ENCODE data around the gene CTPS2. TPM values are rescaled to one million over a fixed set of nuclear protein-coding genes. Genes with fewer than 3 reads are reported as not detected.
A peak's percentile ranks its signal among the peaks of the same experiment; 100 is the strongest.

The CTPS2 gene
- total RNA-seq, 1 donor from 2014 or later: 24.5 TPM

GRCh38 chrX:16601885-16602284 lies 110.6 kb downstream of the CTPS2 start:
- no peaks in the 10 kb centered on the region for H3K9me3 ChIP-seq (ENCODE audit: control insufficient read depth in 3 of 3, low read length in 3 of 3)
- H3K9ac ChIP-seq (ENCODE audit: low read depth in 1 of 3, low read length in 3 of 3): no peak overlapping the region
- peak overlapping the region; percentile 62 for H3K27ac ChIP-seq (ENCODE audit: low read depth, low read length)
- peaks cover 0 to 4% (median 0%) of the 10 kb centered on the region in 3 donors for H3K27me3 ChIP-seq (ENCODE audit: control insufficient read depth in 3 of 3, insufficient read depth in 3 of 3, low read length in 3 of 3)
- peaks cover 11 to 24% (median 16%) of the 10 kb centered on the region in 3 donors for H3K4me1 ChIP-seq (ENCODE audit: control insufficient read depth in 3 of 3, insufficient read depth in 3 of 3, low read length in 3 of 3)
- H3K4me3 ChIP-seq (ENCODE audit: low read length in 3 of 3): no peak overlapping the region
- no peaks in the 10 kb centered on the region for H3K36me3 ChIP-seq (ENCODE audit: control insufficient read depth in 3 of 3, insufficient read depth in 3 of 3, low read length in 3 of 3)

- Histone ChIP-seq H3K4me1 (ENCODE audit: control insufficient read depth in 3 of 3, insufficient read depth in 3 of 3, low read length in 3 of 3) (no peaks in the 10 kb centered on the region), H3K4me3 (ENCODE audit: low read length in 3 of 3) (no peak overlapping the region), H3K27me3 (ENCODE audit: control insufficient read depth in 3 of 3, insufficient read depth in 3 of 3, low read length in 3 of 3) (no peaks in the 10 kb centered on the region)
Measured at GRCh38 chrX:16594490-16594889, 118.0 kb downstream of the CTPS2 start.

GRCh38 chrX:16593801-16594200 lies 118.7 kb downstream of the CTPS2 start:
- Histone ChIP-seq H3K27ac (ENCODE audit: low read depth, low read length) (no peak overlapping the region), H3K27me3 (ENCODE audit: control insufficient read depth in 3 of 3, insufficient read depth in 3 of 3, low read length in 3 of 3) (no peaks in the 10 kb centered on the region), H3K9ac (ENCODE audit: low read depth in 1 of 3, low read length in 3 of 3) (no peak overlapping the region), H3K9me3 (ENCODE audit: control insufficient read depth in 3 of 3, low read length in 3 of 3) (no peaks in the 10 kb centered on the region), H3K4me3 (ENCODE audit: low read length in 3 of 3) (no peak overlapping the region), H3K4me1 (ENCODE audit: control insufficient read depth in 3 of 3, insufficient read depth in 3 of 3, low read length in 3 of 3) (no peaks in the 10 kb centered on the region), H3K36me3 (ENCODE audit: control insufficient read depth in 3 of 3, insufficient read depth in 3 of 3, low read length in 3 of 3) (no peaks in the 10 kb centered on the region)

More at GRCh38 chrX:16594490-16594889, 118.0 kb downstream of the CTPS2 start:
- H3K9me3 ChIP-seq (ENCODE audit: control insufficient read depth in 3 of 3, low read length in 3 of 3): no peaks in the 10 kb centered on the region
- no peak overlapping the region for H3K27ac ChIP-seq (ENCODE audit: low read depth, low read length)
- no peak overlapping the region for H3K9ac ChIP-seq (ENCODE audit: low read depth in 1 of 3, low read length in 3 of 3)
- no peaks in the 10 kb centered on the region for H3K36me3 ChIP-seq (ENCODE audit: control insufficient read depth in 3 of 3, insufficient read depth in 3 of 3, low read length in 3 of 3)

GRCh38 chrX:16592194-16592770 lies 120.2 kb downstream of the CTPS2 start:
- no peaks in the 10 kb centered on the region for H3K27me3 ChIP-seq (ENCODE audit: control insufficient read depth in 3 of 3, insufficient read depth in 3 of 3, low read length in 3 of 3)
- no peaks in the 10 kb centered on the region for H3K9me3 ChIP-seq (ENCODE audit: control insufficient read depth in 3 of 3, low read length in 3 of 3)
- no peaks in the 10 kb centered on the region for H3K4me1 ChIP-seq (ENCODE audit: control insufficient read depth in 3 of 3, insufficient read depth in 3 of 3, low read length in 3 of 3)
- no peak overlapping the region for H3K9ac ChIP-seq (ENCODE audit: low read depth in 1 of 3, low read length in 3 of 3)
- H3K27ac ChIP-seq (ENCODE audit: low read depth, low read length): no peak overlapping the region
- no peak overlapping the region for H3K4me3 ChIP-seq (ENCODE audit: low read length in 3 of 3)
- H3K36me3 ChIP-seq (ENCODE audit: control insufficient read depth in 3 of 3, insufficient read depth in 3 of 3, low read length in 3 of 3): no peaks in the 10 kb centered on the region

GRCh38 chrX:16589826-16590225 lies 122.6 kb downstream of the CTPS2 start:
- no peak overlapping the region for H3K27ac ChIP-seq (ENCODE audit: low read depth, low read length)
- H3K9me3 ChIP-seq (ENCODE audit: control insufficient read depth in 3 of 3, low read length in 3 of 3): no peaks in the 10 kb centered on the region
- H3K9ac ChIP-seq (ENCODE audit: low read depth in 1 of 3, low read length in 3 of 3): no peak overlapping the region
- no peak overlapping the region for H3K4me3 ChIP-seq (ENCODE audit: low read length in 3 of 3)
- H3K36me3 ChIP-seq (ENCODE audit: control insufficient read depth in 3 of 3, insufficient read depth in 3 of 3, low read length in 3 of 3): no peaks in the 10 kb centered on the region
- H3K4me1 ChIP-seq (ENCODE audit: control insufficient read depth in 3 of 3, insufficient read depth in 3 of 3, low read length in 3 of 3): no peaks in the 10 kb centered on the region
- H3K27me3 ChIP-seq (ENCODE audit: control insufficient read depth in 3 of 3, insufficient read depth in 3 of 3, low read length in 3 of 3): no peaks in the 10 kb centered on the region

GRCh38 chrX:16589211-16589610 lies 123.3 kb downstream of the CTPS2 start:
- Histone ChIP-seq H3K36me3 (ENCODE audit: control insufficient read depth in 3 of 3, insufficient read depth in 3 of 3, low read length in 3 of 3) (no peaks in the 10 kb centered on the region), H3K4me3 (ENCODE audit: low read length in 3 of 3) (no peak overlapping the region), H3K27ac (ENCODE audit: low read depth, low read length) (no peak overlapping the region), H3K4me1 (ENCODE audit: control insufficient read depth in 3 of 3, insufficient read depth in 3 of 3, low read length in 3 of 3) (no peaks in the 10 kb centered on the region), H3K9ac (ENCODE audit: low read depth in 1 of 3, low read length in 3 of 3) (no peak overlapping the region), H3K27me3 (ENCODE audit: control insufficient read depth in 3 of 3, insufficient read depth in 3 of 3, low read length in 3 of 3) (no peaks in the 10 kb centered on the region), H3K9me3 (ENCODE audit: control insufficient read depth in 3 of 3, low read length in 3 of 3) (no peaks in the 10 kb centered on the region)

- Histone ChIP-seq H3K27me3 (ENCODE audit: control insufficient read depth in 3 of 3, insufficient read depth in 3 of 3, low read length in 3 of 3) (no peaks in the 10 kb centered on the region), H3K9ac (ENCODE audit: low read depth in 1 of 3, low read length in 3 of 3) (no peak overlapping the region), H3K9me3 (ENCODE audit: control insufficient read depth in 3 of 3, low read length in 3 of 3) (no peaks in the 10 kb centered on the region), H3K27ac (ENCODE audit: low read depth, low read length) (no peak overlapping the region), H3K4me1 (ENCODE audit: control insufficient read depth in 3 of 3, insufficient read depth in 3 of 3, low read length in 3 of 3) (no peaks in the 10 kb centered on the region), H3K4me3 (ENCODE audit: low read length in 3 of 3) (no peak overlapping the region), H3K36me3 (ENCODE audit: control insufficient read depth in 3 of 3, insufficient read depth in 3 of 3, low read length in 3 of 3) (no peaks in the 10 kb centered on the region)
Measured at GRCh38 chrX:16588266-16588665, 124.2 kb downstream of the CTPS2 start.

GRCh38 chrX:16587836-16588235 lies 124.6 kb downstream of the CTPS2 start:
- Histone ChIP-seq H3K27ac (ENCODE audit: low read depth, low read length) (no peak overlapping the region), H3K27me3 (ENCODE audit: control insufficient read depth in 3 of 3, insufficient read depth in 3 of 3, low read length in 3 of 3) (no peaks in the 10 kb centered on the region), H3K4me1 (ENCODE audit: control insufficient read depth in 3 of 3, insufficient read depth in 3 of 3, low read length in 3 of 3) (no peaks in the 10 kb centered on the region), H3K9ac (ENCODE audit: low read depth in 1 of 3, low read length in 3 of 3) (no peak overlapping the region), H3K9me3 (ENCODE audit: control insufficient read depth in 3 of 3, low read length in 3 of 3) (no peaks in the 10 kb centered on the region), H3K36me3 (ENCODE audit: control insufficient read depth in 3 of 3, insufficient read depth in 3 of 3, low read length in 3 of 3) (no peaks in the 10 kb centered on the region), H3K4me3 (ENCODE audit: low read length in 3 of 3) (no peak overlapping the region)

GRCh38 chrX:16586377-16587112 lies 125.9 kb downstream of the CTPS2 start:
- Histone ChIP-seq H3K27me3 (ENCODE audit: control insufficient read depth in 3 of 3, insufficient read depth in 3 of 3, low read length in 3 of 3) (no peaks in the 10 kb centered on the region), H3K4me3 (ENCODE audit: low read length in 3 of 3) (no peak overlapping the region), H3K4me1 (ENCODE audit: control insufficient read depth in 3 of 3, insufficient read depth in 3 of 3, low read length in 3 of 3) (no peaks in the 10 kb centered on the region), H3K36me3 (ENCODE audit: control insufficient read depth in 3 of 3, insufficient read depth in 3 of 3, low read length in 3 of 3) (no peaks in the 10 kb centered on the region), H3K27ac (ENCODE audit: low read depth, low read length) (peak overlapping the region; percentile 36), H3K9me3 (ENCODE audit: control insufficient read depth in 3 of 3, low read length in 3 of 3) (peaks cover 0 to 3% (median 0%) of the 10 kb centered on the region in 3 donors), H3K9ac (ENCODE audit: low read depth in 1 of 3, low read length in 3 of 3) (no peak overlapping the region)

- peak overlapping the region; percentile 36 for H3K27ac ChIP-seq (ENCODE audit: low read depth, low read length)
- H3K9ac ChIP-seq (ENCODE audit: low read depth in 1 of 3, low read length in 3 of 3): no peak overlapping the region
- peaks cover 0 to 3% (median 0%) of the 10 kb centered on the region in 3 donors for H3K9me3 ChIP-seq (ENCODE audit: control insufficient read depth in 3 of 3, low read length in 3 of 3)
- no peaks in the 10 kb centered on the region for H3K36me3 ChIP-seq (ENCODE audit: control insufficient read depth in 3 of 3, insufficient read depth in 3 of 3, low read length in 3 of 3)
- H3K4me3 ChIP-seq (ENCODE audit: low read length in 3 of 3): no peak overlapping the region
- no peaks in the 10 kb centered on the region for H3K4me1 ChIP-seq (ENCODE audit: control insufficient read depth in 3 of 3, insufficient read depth in 3 of 3, low read length in 3 of 3)
- no peaks in the 10 kb centered on the region for H3K27me3 ChIP-seq (ENCODE audit: control insufficient read depth in 3 of 3, insufficient read depth in 3 of 3, low read length in 3 of 3)
Measured at GRCh38 chrX:16585486-16586376, 126.7 kb downstream of the CTPS2 start.
